ENCODE data around the gene DENND5B.
"Not testable (repeated sequence)": the region's sequence is repeated elsewhere in the genome, so short reads cannot be mapped to it uniquely, and the experiment has no call there.

DENND5B gene

GRCh38 chr12:31499567-31499966, 91.4 kb downstream of the DENND5B start:
- DNase-seq, result no peak

DNA sequence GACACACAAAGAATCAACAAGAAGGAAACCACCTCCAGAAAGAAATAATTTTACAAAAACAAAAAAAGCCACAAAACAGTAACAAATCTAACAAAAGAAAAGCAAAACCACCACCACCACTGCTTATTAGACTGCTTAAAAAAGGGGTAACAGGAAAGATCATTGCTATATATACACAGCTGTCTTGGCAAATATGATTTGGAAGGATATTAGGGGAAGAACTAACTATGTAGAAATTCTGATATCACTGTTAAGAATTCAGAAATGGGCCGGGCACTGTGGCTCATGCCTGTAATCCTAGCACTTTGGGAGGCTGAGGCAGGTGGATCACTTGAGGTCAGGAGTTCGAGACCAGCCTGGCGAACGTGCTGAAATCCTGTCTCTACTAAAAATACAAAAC, 92.5 kb downstream of the DENND5B start:
- DNase-seq, result no peak

DNA sequence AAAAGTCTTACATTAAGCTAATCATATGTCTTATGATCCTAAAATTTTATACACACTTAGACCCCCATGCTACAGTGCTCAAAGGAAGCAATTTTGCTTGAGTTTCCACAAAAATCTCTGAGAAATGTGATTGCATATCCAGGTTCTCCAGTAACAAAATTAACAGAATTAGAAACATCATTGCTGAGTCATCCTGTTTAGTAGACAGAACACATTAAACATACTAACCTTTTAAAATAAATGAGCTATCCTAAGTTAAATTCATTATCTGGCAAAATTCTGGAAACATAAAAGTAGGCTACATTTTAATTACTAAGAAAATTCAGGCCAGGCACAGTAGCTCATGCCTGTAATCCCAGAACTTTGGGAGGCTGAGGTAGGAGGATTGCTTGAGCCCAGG, 94.7 kb downstream of the DENND5B start:
- no peak for DNase-seq

DNA sequence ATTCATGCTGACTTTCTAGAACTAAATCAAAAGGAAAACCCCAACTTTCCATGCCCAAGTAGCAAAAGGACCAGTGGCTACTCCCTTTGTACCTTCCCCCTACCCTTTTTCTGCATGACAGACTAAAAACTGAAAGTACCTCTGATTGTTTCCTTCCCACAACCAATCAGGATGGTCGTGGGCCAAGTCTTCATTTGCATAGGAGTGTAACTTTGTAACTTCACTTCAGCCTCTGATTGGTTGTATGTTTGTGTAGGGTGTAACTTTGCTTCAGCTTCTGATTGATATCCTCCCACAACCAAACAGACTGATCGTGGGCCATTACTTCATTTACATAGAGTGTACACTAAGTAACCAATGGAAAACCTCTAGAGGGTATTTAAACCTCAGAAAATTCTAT, 96.5 kb downstream of the DENND5B start:
- no peak for DNase-seq

DNA sequence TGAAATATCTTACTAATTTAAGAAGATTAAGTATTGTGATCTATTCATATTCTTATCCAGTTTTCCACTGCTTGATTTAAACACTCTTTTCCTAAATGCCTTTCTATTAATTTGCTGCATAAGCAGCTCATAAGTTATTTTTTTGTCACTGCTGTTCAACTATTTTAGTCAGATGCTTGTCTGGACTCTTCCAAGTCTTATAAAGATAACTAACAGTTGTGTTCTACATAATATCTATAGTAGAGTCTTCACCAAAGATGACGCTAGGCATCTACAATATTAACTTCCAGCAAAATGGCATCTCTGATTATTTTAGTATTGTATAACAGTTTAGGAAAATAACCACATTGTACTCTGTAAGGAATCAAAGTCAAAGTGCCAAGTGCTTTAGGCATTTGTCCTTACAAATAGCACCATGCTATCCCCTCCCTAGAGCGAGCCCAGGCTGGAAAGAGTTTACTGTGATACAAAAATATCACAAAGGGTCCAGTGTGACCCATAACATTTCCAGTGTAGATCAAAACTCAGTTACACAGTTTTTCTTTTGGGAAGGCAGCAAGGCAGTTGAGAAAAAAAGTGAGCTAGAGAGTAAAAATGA, 98.2 kb downstream of the DENND5B start:
- DNase-seq, result no peak

DNA sequence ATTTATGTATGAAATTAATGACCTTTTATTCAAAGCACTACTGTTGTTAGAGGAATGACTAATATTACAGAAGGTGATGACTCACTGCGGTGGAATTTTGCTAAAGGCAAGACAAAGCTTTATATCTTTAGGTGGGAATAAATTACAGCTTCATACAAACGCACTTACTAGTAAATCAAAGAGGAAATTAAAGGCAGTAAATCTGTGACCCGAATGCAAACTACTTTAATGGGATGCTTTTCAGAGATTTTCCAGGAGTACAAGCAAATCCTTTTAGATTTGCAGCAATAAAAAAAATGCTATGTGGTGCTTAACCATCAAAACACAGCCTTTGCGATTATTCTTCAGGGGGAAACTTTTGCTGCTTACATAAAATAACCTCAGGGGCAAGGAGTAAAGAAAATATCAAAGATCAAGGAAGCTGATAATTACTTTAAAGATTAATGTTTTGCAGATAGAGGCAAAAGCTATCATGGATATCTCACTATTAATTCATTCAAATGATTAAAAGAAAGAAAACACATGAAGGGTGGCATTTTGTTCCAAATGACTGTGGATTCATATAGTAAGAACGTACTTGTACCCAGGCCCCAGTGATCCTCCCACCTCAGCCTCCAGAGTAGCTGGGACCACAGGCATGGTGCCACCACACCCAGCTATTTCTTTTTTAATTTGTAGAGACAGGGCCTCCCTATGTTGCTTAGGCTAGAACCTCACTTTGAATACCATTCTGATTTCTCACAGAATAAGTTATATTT, 98.9 kb downstream of the DENND5B start:
- DNase-seq, result no peak

DNA sequence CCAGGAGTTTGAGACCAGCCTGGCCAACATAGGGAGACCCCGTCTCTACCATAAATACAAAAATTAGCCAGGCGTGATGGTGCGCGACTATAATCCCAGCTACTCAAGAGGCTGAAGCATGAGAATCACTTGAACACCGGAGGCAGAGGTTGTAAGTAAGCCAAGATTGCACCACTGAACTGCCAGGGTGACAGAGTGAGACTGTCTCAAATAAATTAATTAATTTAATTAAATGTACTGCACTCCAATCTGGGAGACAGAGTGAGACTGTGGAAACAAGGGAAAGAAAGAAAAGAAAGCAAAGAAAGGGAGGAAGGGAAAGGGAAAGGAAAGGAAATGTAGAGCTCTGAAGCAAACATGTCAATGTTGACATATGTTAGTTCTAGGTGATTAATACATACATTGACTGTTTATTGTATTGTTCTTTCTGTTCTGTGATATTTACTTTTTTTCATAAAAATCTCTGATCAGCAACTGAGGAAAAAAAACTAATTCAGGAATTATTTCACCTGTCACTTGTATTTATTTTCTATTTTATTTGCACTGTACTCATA, 99.6 kb downstream of the DENND5B start:
- DNase-seq, result no peak

DNA sequence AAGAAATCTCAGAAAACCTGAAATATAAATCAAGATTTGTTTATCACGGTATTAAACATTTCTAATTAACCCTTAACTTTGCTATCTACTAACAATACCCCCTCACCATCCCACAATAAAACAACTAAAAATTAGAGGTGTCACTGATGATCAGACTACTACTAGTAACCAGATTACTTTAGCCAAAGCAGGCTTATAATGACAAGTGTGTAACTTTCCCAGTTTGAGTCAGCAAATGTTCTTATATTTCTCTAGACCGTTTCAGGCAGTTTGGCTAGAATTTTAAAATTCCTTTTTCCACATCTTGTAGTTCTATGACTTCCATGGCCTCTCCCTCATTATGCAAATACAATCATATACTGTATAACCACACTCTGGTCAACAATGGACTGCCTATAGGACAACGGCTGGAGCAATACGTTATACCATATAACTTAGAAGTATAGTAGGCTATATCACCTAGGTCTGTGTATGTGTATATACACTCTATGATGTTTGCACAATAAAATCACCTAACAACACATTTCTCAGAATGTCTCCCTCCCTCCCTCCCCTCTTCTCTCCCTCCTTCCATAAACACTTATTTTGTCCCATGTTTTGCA, 102.1 kb downstream of the DENND5B start:
- DNase-seq, result no peak

- DNase-seq, result no peak
These were observed 105.4 kb downstream of the DENND5B start for GRCh38 chr12:31485571-31485970.

GRCh38 chr12:31482816-31483215, 108.1 kb downstream of the DENND5B start:
- DNase-seq, result no peak

DNA sequence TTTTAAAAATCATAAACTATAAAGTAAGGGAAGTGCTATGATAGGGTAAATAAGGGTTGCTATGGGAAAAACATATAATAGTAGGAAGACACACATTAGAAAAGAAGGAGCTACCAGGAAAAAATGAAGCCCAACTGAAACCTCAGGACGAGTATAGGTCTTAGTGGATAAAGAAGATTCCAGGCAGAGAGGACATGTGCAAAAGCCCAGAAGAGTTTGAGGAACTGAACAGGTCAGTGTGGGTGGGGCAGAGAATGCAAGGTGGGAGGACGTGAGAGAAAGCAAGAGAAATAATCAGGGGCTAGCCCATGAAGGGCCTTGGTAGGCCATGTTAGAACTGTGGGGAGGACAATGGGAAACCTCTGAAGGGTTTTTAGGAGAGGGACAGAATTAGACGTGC, 109.5 kb downstream of the DENND5B start:
- DNase-seq, result no peak

DNA sequence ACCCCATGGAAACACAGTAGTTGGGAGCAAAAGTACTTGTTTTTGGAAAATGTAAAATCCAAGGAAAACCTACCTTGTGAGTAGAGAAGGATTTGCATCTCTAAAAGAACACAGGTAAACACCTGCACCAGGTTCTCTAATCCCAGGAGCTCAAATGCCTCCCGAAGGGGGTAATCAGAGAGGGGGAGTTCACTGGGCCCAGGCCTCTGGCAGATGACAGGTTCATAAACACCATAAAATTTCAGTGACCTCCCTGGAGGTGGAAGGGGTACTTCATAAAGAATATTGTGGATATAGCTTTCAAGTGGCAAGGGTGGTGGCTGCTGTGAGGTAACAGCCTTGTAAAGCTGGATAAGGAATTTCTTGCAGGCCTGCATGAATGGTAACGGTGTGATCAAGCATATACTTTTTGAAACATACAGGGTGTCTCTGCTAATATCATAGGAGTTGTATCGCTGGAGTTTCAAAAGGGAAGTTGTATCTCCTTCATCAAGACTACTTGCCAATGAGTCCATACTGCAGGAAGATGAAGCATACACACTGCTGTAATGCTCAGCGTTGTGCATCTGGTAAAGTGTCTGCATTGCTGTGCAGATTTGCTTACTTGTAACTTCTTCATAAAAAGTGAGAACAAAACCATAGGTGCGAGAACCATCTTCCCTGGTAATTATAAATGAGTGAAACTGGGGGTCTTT, 111.3 kb downstream of the DENND5B start:
- DNase-seq, result no peak

DNA sequence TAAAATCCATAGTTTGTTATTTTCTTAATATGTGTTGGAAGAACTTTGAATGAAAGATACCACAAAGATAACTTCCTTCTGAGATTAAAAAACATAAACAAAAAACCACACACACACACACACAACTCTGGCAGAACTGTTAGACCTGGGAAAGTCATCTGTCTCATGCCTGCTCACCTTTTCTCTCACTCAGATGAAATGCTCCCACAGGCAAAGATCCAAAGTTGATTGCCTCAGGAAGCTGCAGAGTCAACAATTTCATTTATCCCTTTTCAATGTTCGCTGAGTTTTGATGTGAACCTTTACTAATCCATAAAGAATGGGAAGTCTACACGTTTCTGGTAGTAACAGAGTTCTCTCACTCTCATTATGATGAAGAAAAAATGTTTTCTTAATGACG, 112.0 kb downstream of the DENND5B start:
- no peak for DNase-seq

DNA sequence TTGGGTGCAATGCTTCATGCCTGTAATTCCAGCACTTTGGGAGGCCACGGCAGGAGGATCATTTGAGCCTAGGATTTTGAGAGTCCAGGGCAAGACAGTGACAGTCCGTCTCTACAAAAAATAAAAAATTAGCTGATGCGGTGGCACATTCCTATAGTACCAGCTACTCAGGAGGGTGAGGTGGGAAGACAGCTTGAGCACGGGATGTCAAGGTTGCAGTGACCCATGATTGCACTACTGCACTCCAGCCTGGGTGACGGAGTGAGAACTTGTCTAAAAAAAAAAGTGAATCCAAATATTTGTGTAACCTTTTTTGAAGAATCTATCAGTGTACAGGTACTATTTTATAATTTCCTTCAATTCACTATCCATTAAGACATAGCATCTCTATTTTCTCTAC, 112.5 kb downstream of the DENND5B start:
- no peak for DNase-seq

DNA sequence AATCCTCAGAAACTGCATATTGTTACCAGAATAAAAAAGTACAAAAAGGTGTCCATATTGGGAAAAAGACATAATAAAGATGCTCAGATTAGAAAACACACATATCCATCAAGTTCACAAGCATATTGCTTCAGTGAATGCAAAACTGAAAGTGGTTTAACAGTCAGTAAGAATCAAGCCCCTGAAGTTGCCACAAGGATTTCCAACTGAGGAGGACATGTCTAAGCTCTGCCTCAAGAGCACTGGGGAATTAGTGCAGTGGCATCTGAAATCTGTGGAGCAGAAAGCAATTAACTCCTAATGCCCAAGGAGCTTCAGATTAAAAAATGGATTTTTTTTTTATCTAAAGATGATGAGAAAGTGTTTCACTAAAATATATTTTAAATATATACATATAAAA, 113.2 kb downstream of the DENND5B start:
- DNase-seq, result no peak

DNA sequence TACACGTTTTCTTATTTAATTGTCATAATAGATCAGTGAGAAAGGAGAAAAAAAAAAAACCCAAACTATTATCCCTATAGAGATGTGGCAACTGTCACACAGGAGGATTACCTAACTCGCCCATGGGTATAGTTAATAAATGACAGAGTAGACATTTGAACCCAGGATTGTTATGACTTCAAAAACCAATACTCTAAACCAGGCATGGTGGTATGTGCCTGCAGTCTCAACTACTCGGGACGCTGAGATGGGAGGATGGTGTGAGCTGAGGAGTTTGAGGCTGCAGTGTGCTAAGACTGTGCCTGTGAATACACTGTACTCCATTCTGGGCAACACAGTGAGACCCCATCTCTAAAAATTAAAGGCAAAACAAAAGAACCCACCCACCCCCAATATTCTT, 114.5 kb downstream of the DENND5B start:
- no peak for DNase-seq

DNA sequence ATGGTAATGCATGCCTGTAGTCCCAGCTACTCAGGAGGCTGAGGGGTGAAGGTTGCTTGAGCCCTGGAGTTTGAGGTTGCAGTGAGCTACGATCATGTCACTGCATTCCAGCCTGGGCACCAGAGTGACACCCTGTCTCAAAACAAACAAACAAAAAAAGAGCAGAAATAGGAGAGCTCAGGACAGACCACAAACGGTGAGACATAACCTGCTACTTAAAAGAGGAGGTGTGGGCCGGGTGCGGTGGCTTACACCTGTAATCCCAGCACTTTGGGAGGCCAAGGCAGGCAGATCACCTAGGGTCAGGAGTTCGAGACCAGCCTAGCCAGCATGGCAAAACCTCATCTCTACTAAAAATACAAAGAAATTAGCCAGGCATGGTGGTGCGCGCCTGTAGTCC, 115.3 kb downstream of the DENND5B start:
- DNase-seq, result not testable (repeated sequence)

DNA sequence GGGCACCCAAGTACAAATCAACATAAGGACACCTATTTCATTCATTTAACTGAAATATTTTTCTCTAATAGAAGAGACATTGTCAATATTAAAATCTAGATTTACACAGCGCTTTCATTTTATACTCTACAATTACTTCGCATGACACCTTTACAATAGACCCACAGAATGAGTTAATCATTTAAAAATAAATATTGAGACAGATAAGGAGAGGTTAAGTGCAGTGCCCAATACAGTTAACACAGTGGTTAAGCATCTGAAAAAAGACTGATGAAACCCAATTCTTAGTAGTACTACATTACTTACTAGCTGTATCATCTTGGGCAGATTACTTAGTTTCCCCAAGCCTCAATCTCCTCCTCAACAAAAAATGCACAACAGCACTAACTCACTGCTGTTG, 116.2 kb downstream of the DENND5B start:
- no peak for DNase-seq

GRCh38 chr12:31471823-31472222, 119.1 kb downstream of the DENND5B start:
- no peak for DNase-seq

- no peak for DNase-seq
These were observed 119.9 kb downstream of the DENND5B start for GRCh38 chr12:31471051-31471450.

- DNase-seq, result no peak
These were observed 120.5 kb downstream of the DENND5B start for GRCh38 chr12:31470459-31470858.

DNA sequence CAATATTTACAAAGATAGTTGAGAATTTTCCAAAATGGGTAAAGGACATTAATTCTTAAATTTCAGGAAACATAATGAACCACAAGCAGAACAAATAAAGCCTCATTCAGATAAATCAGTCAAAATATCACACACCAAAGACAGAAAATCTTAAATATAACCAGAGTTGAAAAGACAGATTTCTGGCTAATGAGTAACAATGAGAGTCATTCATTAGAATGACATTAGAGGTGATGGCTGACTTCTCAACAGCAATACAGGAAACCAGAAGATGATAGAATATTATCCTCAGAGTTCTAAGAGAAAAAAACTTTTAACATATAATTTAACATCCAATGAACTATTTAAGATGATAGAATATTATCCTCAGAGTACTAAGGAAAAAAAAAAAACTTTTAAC, 124.2 kb downstream of the DENND5B start:
- no peak for DNase-seq

GRCh38 chr12:31465002-31465401, 125.9 kb downstream of the DENND5B start:
- DNase-seq, result no peak

GRCh38 chr12:31460024-31460423, 130.9 kb downstream of the DENND5B start:
- no peak for DNase-seq

Measured in NCI-H524 treated with DMSO at 0.1 percent for 48 hours (cell line).